Activated CD4-positive, CD25-positive, alpha-beta regulatory T cell (primary cell): ENCODE results near the gene ADGRD1.
"Not testable (repeated sequence)": the region's sequence is repeated elsewhere in the genome, so short reads cannot be mapped to it uniquely, and the experiment has no call there.

Source experiments
- DNase-seq, 4 experiments: peaks; one replicate each; lab custom pipeline; 2025; lab: John Stamatoyannopoulos, UW

Gene ADGRD1

GRCh38 chr12:130987151-130987931, 33.6 kb downstream of the ADGRD1 start:
- DNase-seq = no peak

- no peak for DNase-seq
Observed at GRCh38 chr12:130988261-130988660, 34.6 kb downstream of the ADGRD1 start.

- no peak for DNase-seq
Observed at GRCh38 chr12:130988751-130989150, 35.0 kb downstream of the ADGRD1 start.

GRCh38 chr12:130989391-130989790, 35.7 kb downstream of the ADGRD1 start:
- no peak for DNase-seq

GRCh38 chr12:130990034-130990433, 36.3 kb downstream of the ADGRD1 start:
- DNase-seq = no peak

- no peak for DNase-seq
Observed at GRCh38 chr12:130992448-130992847, 38.7 kb downstream of the ADGRD1 start.

- no peak for DNase-seq
Observed at GRCh38 chr12:130992979-130993538, 39.4 kb downstream of the ADGRD1 start.

- no peak for DNase-seq
Observed at GRCh38 chr12:130993759-130994670, 40.3 kb downstream of the ADGRD1 start.

GRCh38 chr12:130994821-130995375, 41.2 kb downstream of the ADGRD1 start:
- DNase-seq = no peak

GRCh38 chr12:130995386-130995969, 41.8 kb downstream of the ADGRD1 start:
- DNase-seq = not testable (repeated sequence)

- DNase-seq = no peak
Observed at GRCh38 chr12:130998136-130998535, 44.4 kb downstream of the ADGRD1 start.

GRCh38 chr12:131000000-131000486, 46.3 kb downstream of the ADGRD1 start:
- DNase-seq = no peak

GRCh38 chr12:131001493-131001892, 47.8 kb downstream of the ADGRD1 start:
- DNase-seq = no peak

GRCh38 chr12:131002216-131002631, 48.5 kb downstream of the ADGRD1 start:
- no peak for DNase-seq

GRCh38 chr12:131003036-131003715, 49.5 kb downstream of the ADGRD1 start:
- no peak for DNase-seq

- no peak for DNase-seq
Observed at GRCh38 chr12:131003716-131004045, 50.0 kb downstream of the ADGRD1 start.

GRCh38 chr12:131004166-131004565, 50.5 kb downstream of the ADGRD1 start:
- no peak for DNase-seq

GRCh38 chr12:131005161-131006035, 51.7 kb downstream of the ADGRD1 start:
- DNase-seq = no peak

- no peak for DNase-seq
Observed at GRCh38 chr12:131006036-131006735, 52.5 kb downstream of the ADGRD1 start.
